Fibroblast of skin of right quadriceps (primary cell): Measurements from ENCODE around the gene GP1BB.
"Not testable (repeated sequence)": the region's sequence is repeated elsewhere in the genome, so short reads cannot be mapped to it uniquely, and the experiment has no call there.

ENCODE experiments used
- DNase-seq: peaks from one replicate; pipeline ENCODE4 v3.0.0-alpha.2; 2013

The GP1BB gene

GRCh38 chr22:19693981-19694670 lies 29.2 kb upstream of the GP1BB start:
- no peak for DNase-seq

- DNase-seq = no peak
These were observed 28.6 kb upstream of the GP1BB start for GRCh38 chr22:19694696-19695095.

DNA sequence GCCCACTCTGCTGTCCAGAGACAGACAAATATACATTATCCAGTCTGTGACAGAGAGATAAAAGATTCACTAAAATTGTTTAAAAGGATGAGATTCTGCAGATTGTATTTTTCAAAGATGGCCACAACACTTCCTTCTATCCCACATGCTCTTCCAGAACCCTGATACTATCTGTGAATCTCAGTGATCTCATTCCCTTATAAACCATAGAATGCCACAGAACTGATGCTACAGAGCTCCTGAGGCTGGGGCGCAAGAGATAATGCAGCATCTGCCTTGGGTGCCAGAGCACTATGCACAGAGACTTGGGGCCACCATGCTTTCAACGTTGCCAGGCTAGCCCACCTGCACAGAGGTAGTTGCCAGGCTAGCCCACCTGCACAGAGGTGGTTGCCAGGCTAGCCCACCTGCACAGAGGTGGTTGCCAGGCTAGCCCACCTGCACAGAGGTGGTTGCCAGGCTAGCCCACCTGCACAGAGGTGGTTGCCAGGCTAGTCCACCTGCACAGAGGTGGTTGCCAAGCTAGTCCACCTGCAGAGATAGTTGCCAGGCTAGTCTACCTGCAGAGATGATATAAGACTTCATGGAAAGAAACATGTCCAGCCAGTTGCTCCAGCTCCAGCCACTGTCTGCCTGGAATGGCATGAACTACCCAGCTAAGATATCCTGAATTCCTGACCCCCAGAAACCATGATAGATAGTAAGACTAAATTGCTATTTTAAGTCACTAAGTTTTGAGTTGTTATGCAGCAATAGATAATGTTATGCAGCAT lies 26.6 kb upstream of the GP1BB start:
- DNase-seq = no peak

DNA sequence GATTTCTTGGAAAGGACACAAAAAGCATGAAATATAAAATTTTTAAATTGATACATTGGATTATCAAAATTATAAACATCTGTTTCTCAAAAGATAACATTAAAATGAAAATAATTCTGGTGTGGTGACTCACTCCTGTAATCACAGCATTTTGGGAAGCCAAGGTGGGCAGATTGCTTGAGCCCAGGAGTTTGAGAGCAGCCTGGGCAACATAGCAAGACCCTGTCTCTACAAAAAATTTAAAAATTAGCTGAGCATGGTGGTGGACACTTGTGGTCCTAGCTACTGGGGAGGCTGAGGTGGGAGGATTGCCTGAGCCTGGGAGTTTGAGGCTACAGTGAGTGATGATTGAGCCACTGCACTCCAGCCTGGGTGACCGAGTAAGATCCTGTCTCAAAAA lies 25.5 kb upstream of the GP1BB start:
- DNase-seq = not testable (repeated sequence)

DNA sequence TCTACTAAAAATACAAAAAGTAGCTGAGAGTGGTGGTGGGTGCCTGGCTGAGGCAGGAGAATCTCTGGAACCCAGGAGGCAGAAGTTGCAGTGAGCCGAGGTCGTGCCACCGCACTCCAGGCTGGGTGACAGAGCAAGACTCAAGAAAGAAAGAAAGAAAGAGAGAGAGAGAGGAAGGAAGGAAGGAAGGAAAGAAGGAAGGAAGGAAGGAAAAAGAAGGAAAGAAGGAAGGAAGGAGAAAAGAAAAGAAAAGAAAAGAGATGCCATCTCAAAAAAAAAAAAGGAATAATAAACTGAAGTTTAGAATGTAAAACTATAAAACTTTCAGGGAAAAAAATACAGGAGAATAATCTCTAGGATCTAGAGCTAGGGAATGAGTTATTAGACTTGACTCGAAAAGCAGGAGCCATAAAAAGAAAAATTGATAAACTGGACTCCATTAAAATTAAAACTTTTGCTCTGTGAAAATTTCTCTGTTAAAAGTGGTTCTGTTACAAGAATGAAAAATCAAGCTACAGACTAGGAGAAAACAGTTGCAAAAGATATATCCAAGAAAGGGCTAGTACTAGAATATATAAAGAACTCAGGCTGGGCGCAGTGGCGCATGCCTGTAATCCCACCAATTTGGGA lies 22.4 kb upstream of the GP1BB start:
- no peak for DNase-seq

DNA sequence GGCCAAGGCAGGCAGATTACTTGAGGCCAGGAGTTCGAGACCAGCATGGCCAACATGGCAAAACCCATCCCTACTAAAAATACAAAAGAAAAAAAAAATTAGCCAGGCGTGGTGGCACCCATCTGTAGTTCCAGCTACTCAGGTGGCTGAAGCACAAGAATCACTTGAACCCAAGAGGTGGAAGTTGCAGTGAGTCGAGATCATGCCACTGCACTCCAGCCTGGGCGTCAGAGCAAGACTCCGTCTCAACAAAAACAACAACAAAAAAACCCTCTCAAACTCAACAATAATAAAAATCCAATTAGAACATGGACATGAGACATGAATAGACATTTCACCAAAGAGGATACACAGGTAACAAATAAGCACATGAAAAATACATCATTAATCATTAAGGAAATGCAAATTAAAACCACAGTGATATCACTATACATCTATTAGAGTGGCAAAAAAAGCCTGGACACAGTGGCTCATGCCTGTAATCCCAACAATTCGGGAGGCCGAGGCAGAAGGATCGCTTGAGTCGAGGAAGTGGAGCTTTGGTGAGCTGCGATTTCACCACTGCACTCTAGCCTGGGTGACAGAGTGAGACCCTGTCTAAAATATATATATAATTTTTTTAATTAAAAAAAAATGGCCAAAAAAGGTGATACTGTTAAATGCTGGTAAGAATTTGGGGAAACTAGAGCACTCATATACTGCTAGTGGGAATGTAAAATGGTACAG lies 21.8 kb upstream of the GP1BB start:
- DNase-seq = no peak

DNA sequence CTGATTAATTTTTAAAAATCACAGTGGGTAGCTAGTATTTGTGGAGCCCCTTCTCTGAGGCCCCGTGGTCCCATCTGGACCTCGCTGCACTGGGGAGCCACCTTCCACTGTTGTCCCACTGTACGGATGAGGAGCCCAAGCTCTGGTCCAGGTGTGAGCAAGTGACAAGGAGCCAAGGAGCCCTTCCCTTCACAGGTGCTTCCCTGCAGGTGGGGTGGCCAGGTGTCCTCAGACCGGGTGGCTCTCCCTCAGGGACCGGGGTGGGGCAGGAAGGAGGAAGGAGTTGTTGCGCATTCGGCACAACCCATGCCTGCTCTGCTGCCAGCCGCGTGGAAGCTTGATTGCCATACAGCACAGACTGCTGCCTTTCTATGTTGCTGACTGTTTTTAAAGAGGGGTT lies 19.5 kb upstream of the GP1BB start:
- no peak for DNase-seq

DNA sequence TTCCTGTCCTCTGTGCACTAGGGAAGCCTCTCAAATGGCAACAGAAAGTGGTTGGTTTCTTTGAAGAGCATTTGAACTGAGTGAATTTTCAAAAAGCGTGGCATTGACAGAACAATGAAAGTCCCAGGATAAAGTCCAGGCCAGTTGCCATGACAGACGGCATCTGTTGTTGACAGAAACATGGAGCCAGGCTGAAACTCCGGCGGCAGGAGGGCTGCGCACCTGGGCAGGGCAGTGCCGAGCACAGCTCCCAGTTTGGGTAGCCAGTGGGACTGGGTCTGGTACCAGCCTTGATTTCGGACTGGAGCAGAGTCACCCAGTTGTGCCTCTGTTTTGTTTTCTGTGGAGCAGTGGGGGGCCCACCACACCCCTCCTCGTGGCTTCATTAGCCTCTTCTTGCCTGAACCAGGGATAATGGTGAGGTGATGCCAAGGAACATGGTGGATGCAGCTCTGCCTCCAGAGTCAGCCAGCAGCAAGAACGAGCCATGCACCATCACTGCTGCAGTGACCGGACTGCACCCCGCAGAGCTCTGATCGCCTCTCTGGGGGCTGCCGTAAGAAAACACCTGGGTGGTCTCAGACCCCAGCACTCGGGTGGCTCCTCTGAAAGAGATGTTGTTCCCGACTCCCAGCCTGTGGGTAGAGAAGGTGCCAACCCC lies 18.9 kb upstream of the GP1BB start:
- DNase-seq = no peak

- no peak for DNase-seq
These were observed 18.0 kb upstream of the GP1BB start for GRCh38 chr22:19705181-19705934.

DNA sequence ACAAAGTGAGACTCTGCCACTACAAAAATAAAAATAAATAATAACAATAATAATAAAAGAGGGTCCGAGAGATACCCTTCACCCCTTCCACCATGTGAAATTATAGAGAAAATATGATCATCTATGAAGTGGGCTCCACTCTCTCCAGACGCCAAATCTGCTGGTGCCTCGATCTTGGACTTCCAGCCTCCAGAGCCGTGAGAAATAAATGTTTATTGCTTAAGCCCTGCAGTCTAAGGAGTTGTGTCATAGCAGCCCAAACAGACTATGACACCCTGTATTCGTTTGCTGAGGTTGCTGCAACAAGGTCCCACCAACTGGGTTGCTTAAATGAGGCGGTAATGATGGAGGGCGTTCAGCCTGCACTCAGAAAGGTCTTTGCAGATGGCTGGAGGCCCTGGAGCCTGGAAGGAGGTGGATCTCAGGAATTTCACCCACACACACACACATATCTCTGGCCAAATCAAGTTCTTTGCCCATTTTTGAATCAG lies 16.6 kb upstream of the GP1BB start:
- DNase-seq = no peak

DNA sequence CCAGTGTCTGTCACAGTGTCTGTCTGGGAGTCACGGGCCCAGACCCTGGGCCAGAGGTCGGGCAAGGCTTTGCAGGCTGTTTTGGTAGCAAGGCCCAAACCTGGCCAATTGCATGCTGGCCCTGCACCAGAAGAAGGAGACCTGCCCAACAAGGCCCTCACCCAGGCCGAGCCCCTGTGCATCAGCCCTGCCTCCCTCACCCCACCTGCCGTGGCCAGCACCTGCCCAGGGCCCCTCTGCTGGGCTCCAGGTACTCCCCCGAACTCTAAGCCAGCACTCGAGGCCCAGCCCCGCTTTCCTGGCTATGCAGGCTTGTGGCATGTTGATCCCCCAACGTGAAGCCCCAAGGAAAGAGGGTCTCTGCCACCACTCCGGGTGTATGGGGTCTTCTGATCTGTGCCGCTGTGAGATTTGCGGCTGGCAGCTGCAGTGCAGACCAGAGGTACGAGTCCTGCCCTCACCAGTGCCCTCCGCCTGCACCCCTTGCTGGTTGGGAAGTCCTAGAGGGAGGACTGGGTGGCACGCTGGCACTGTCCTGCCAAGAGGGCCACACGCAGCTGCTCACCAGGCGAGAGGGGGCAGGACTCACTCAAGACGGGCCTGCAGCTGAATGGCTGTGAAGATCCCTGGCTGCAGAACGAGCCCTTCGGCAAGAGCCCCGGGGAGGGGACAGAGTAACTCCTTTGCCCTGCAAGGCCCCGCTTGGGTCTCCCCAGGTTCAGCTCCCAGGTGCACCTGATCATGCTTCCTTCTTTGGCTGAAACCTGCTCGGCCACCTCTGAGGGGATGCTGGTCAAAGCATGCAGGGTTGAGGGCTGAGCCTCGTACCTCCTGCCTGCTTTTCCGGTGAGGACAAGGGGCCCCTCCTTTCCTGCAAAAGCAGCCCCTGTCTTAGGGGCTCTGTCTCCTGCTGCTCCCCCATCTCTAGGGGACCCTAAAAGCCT lies 15.7 kb upstream of the GP1BB start:
- no peak for DNase-seq

GRCh38 chr22:19708321-19709011 lies 14.9 kb upstream of the GP1BB start:
- no peak for DNase-seq

- no peak for DNase-seq
These were observed 14.1 kb upstream of the GP1BB start for GRCh38 chr22:19709063-19709769.

GRCh38 chr22:19710020-19710768 lies 13.1 kb upstream of the GP1BB start:
- DNase-seq = no peak

GRCh38 chr22:19710769-19711106 lies 12.6 kb upstream of the GP1BB start:
- no peak for DNase-seq

DNA sequence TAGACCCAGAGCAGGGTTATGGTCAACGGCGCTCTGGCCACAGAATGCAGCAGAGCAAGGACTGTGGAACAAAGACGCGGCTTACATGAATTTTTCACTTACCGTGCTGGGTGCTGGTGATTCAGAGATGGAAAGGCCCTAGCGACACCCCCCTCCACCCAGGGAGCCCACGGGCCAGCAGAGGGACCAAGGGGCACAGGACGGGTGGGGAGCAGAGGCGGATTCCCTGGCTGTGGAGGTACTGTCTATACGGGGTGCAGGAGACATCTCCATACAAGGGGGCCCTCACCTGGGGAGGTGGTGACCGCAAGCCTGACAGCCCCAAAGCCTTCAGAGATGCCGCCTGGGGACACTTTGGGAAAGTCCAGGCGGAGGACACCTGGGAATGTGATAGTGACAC lies 10.1 kb upstream of the GP1BB start:
- no peak for DNase-seq

- no peak for DNase-seq
These were observed 9.6 kb upstream of the GP1BB start for GRCh38 chr22:19713650-19714311.
